SIG-M5 treated with dmso at 0.1 percent for 504 hours (cell line): ENCODE data around the gene NACC2.

ENCODE experiments used
- DNase-seq: peaks from one replicate; lab custom pipeline; 2025; ENCODE audit not compliant: unreplicated experiment; lab: John Stamatoyannopoulos, UW

Gene NACC2

GRCh38 chr9:136058084-136058483, 37.0 kb downstream of the NACC2 start:
- DNase-seq, result no peak

GRCh38 chr9:136057236-136058081, 37.6 kb downstream of the NACC2 start:
- no peak for DNase-seq

- no peak for DNase-seq
These were observed 38.4 kb downstream of the NACC2 start for GRCh38 chr9:136056546-136057235.

- no peak for DNase-seq
These were observed 39.2 kb downstream of the NACC2 start for GRCh38 chr9:136055715-136056545.

- no peak for DNase-seq
These were observed 40.0 kb downstream of the NACC2 start for GRCh38 chr9:136054798-136055714.

- DNase-seq, result no peak
These were observed 40.9 kb downstream of the NACC2 start for GRCh38 chr9:136054146-136054545.

GRCh38 chr9:136053757-136054142, 41.3 kb downstream of the NACC2 start:
- DNase-seq, result no peak

- DNase-seq, result no peak
These were observed 41.9 kb downstream of the NACC2 start for GRCh38 chr9:136052991-136053756.

- no peak for DNase-seq
These were observed 42.6 kb downstream of the NACC2 start for GRCh38 chr9:136052472-136052880.

GRCh38 chr9:136051837-136052471, 43.1 kb downstream of the NACC2 start:
- DNase-seq, result peak; percentile 50

GRCh38 chr9:136051453-136051836, 43.6 kb downstream of the NACC2 start:
- no peak for DNase-seq

GRCh38 chr9:136050701-136051452, 44.2 kb downstream of the NACC2 start:
- DNase-seq, result no peak

GRCh38 chr9:136050266-136050700, 44.8 kb downstream of the NACC2 start:
- DNase-seq, result no peak

GRCh38 chr9:136049491-136050265, 45.4 kb downstream of the NACC2 start:
- DNase-seq, result no peak

GRCh38 chr9:136048560-136049411, 46.3 kb downstream of the NACC2 start:
- no peak for DNase-seq

- no peak for DNase-seq
These were observed 47.1 kb downstream of the NACC2 start for GRCh38 chr9:136047775-136048559.
